HepG2 (cell line): ENCODE data around the gene PLPPR3. TPM values are rescaled to one million over a fixed set of nuclear protein-coding genes. Genes with fewer than 3 reads are reported as not detected.

Experiments used
- ADNP ChIP-seq: sonication (generic); formaldehyde crosslinking; IDR thresholded peaks from 2 replicates; pipeline ENCODE4 v1.4.0; 2020; ENCODE audit warnings: missing genetic modification reagents
- ARID2 ChIP-seq: sonication (generic); formaldehyde crosslinking; IDR thresholded peaks from 2 replicates; pipeline ENCODE4 v1.8.1; 2022; ENCODE audit warnings: mild to moderate bottlenecking, missing genetic modification reagents, borderline replicate concordance
- ARID4A ChIP-seq: sonication (generic); formaldehyde crosslinking; IDR thresholded peaks from 2 replicates; pipeline ENCODE4 v1.5.0; 2020; ENCODE audit warnings: mild to moderate bottlenecking, missing genetic modification reagents, borderline replicate concordance
- CBFB ChIP-seq: sonication (generic); formaldehyde crosslinking; IDR thresholded peaks from 2 replicates; pipeline ENCODE4 v1.4.0; 2020; ENCODE audit warnings: missing genetic modification reagents
- CREB1 ChIP-seq, 2 experiments: fragments of 450-650 bp in 1 of 2; IDR thresholded peaks; 2 replicates each; pipeline ENCODE4 v1.6.1; 2016 to 2017; ENCODE audit warnings: control low read depth in 1 of 2, mild to moderate bottlenecking in 1 of 2, missing compliant biosample characterization in 1 of 2, missing genetic modification characterization in 1 of 2
- ELF1 ChIP-seq: sonication (generic); formaldehyde crosslinking; IDR thresholded peaks from 2 replicates; pipeline ENCODE4 v1.4.0; 2020; ENCODE audit warnings: missing genetic modification reagents
- FOXC1 ChIP-seq: sonication (generic); formaldehyde crosslinking; IDR thresholded peaks from 2 replicates; pipeline ENCODE4 v1.8.0; 2022; ENCODE audit warnings: mild to moderate bottlenecking, missing genetic modification reagents, borderline replicate concordance
- PHF21A ChIP-seq: sonication (generic); formaldehyde crosslinking; IDR thresholded peaks from 2 replicates; pipeline ENCODE4 v1.5.0; 2020; ENCODE audit warnings: mild to moderate bottlenecking, missing genetic modification reagents
- YEATS4 ChIP-seq: sonication (generic); formaldehyde crosslinking; IDR thresholded peaks from 2 replicates; pipeline ENCODE4 v1.4.0; 2020; ENCODE audit warnings: missing genetic modification reagents, borderline replicate concordance
- ZNF138 ChIP-seq: sonication (generic); formaldehyde crosslinking; IDR thresholded peaks from 2 replicates; pipeline ENCODE4 v1.5.0; 2020; ENCODE audit warnings: mild to moderate bottlenecking, low read depth, missing genetic modification reagents
- ZNF224 ChIP-seq: sonication (generic); formaldehyde crosslinking; IDR thresholded peaks from 2 replicates; pipeline ENCODE4 v1.5.0; 2020; ENCODE audit warnings: mild to moderate bottlenecking, missing genetic modification reagents
- ZNF564 ChIP-seq: sonication (generic); formaldehyde crosslinking; IDR thresholded peaks from 2 replicates; pipeline ENCODE4 v1.8.1; 2023; ENCODE audit warnings: mild to moderate bottlenecking, missing genetic modification reagents
- polyA plus RNA-seq, 8 experiments: library from polyadenylated mRNA; depleted of rRNA in 3 of 8; stranded (reverse) in 7 of 8; unstranded in 1 of 8; fragments of >200 nt; fragmentation: Illumina TruSeq in 4 of 8; extraction: Trizol in 4 of 8; gene quantifications; 2 replicates each; pipeline versions ENCODE4 v1.2.1 to v1.2.3, GENCODE V29; 2011 to 2016; ENCODE audit warnings: low read depth in 4 of 8, missing spikeins in 1 of 8, mixed read lengths in 1 of 8; ENCODE audit not compliant: insufficient read depth in 1 of 8
- total RNA-seq, 5 experiments: library from RNA; depleted of rRNA; stranded (reverse); fragments of >200 nt; fragmentation: Illumina TruSeq; extraction: Trizol; gene quantifications; 2 replicates each; pipeline ENCODE4 v1.2.3, GENCODE V29; 2016; ENCODE audit warnings: low read depth in 1 of 5
- TF ChIP-seq, protein P1 (sequence below): sonication (generic); formaldehyde crosslinking; IDR thresholded peaks from 2 replicates; pipeline ENCODE4 v1.5.1; 2020; ENCODE audit warnings: missing genetic modification reagents, mild to moderate bottlenecking, borderline replicate concordance
- TF ChIP-seq, protein P2 (sequence below): sonication (generic); formaldehyde crosslinking; IDR thresholded peaks from 2 replicates; pipeline ENCODE4 v1.4.0; 2020; ENCODE audit warnings: missing genetic modification reagents; ENCODE audit errors: not compliant biosample characterization
- TF ChIP-seq, protein P3 (sequence below): sonication (generic); formaldehyde crosslinking; IDR thresholded peaks from 2 replicates; pipeline ENCODE4 v1.9.0; 2022; ENCODE audit warnings: missing genetic modification reagents, mild to moderate bottlenecking, borderline replicate concordance
- TF ChIP-seq, protein P4 (sequence below): sonication (generic); formaldehyde crosslinking; IDR thresholded peaks from 2 replicates; pipeline ENCODE4 v1.4.0; 2020; ENCODE audit warnings: missing genetic modification reagents

Gene PLPPR3
- total and polyA plus RNA-seq, 2 of the 13 experiments (the other 11 are each of a cell fraction or from before 2014, with no cell fraction given): 0.07 to 0.16 TPM

GRCh38 chr19:797528-798414 lies 24.0 kb downstream of the PLPPR3 start (continued):
- TF ChIP-seq ARID2 (CRISPR knock-in tag): no peak; the same call in 1 of the 2 replicates
- TF ChIP-seq YEATS4: no peak
- TF ChIP-seq, protein P1, sequence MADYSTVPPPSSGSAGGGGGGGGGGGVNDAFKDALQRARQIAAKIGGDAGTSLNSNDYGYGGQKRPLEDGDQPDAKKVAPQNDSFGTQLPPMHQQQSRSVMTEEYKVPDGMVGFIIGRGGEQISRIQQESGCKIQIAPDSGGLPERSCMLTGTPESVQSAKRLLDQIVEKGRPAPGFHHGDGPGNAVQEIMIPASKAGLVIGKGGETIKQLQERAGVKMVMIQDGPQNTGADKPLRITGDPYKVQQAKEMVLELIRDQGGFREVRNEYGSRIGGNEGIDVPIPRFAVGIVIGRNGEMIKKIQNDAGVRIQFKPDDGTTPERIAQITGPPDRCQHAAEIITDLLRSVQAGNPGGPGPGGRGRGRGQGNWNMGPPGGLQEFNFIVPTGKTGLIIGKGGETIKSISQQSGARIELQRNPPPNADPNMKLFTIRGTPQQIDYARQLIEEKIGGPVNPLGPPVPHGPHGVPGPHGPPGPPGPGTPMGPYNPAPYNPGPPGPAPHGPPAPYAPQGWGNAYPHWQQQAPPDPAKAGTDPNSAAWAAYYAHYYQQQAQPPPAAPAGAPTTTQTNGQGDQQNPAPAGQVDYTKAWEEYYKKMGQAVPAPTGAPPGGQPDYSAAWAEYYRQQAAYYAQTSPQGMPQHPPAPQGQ (CRISPR knock-in tag): no peak
- TF ChIP-seq PHF21A (CRISPR knock-in tag): no peak
- no peak for TF ChIP-seq ZNF224 (CRISPR knock-in tag)
- TF ChIP-seq ADNP (CRISPR knock-in tag): no peak
- TF ChIP-seq, protein P2, sequence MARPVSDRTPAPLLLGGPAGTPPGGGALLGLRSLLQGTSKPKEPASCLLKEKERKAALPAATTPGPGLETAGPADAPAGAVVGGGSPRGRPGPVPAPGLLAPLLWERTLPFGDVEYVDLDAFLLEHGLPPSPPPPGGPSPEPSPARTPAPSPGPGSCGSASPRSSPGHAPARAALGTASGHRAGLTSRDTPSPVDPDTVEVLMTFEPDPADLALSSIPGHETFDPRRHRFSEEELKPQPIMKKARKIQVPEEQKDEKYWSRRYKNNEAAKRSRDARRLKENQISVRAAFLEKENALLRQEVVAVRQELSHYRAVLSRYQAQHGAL (CRISPR knock-in tag): no peak
- TF ChIP-seq, protein P3, sequence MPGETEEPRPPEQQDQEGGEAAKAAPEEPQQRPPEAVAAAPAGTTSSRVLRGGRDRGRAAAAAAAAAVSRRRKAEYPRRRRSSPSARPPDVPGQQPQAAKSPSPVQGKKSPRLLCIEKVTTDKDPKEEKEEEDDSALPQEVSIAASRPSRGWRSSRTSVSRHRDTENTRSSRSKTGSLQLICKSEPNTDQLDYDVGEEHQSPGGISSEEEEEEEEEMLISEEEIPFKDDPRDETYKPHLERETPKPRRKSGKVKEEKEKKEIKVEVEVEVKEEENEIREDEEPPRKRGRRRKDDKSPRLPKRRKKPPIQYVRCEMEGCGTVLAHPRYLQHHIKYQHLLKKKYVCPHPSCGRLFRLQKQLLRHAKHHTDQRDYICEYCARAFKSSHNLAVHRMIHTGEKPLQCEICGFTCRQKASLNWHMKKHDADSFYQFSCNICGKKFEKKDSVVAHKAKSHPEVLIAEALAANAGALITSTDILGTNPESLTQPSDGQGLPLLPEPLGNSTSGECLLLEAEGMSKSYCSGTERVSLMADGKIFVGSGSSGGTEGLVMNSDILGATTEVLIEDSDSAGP (CRISPR knock-in tag): no peak
- no peak for TF ChIP-seq FOXC1 (CRISPR knock-in tag)
- 0 out of 2 replicates have a peak, but pooled peaks have one; percentile 39 for TF ChIP-seq ZNF564 (CRISPR knock-in tag)
- 0 out of 2 replicates have a peak, but pooled peaks have one; percentile 50 for TF ChIP-seq ARID4A (CRISPR knock-in tag)
- no peak for TF ChIP-seq CREB1 (IDR thresholded peaks at IDR 0.05)
- TF ChIP-seq CREB1 (CRISPR knock-in tag; IDR thresholded peaks at IDR 0.05): no peak
- peak; percentile 44; the same call in 1 of the 2 replicates for TF ChIP-seq ZNF138 (CRISPR knock-in tag)
- TF ChIP-seq ELF1 (CRISPR knock-in tag): no peak
- TF ChIP-seq CBFB (CRISPR knock-in tag): no peak
- TF ChIP-seq, protein P4, sequence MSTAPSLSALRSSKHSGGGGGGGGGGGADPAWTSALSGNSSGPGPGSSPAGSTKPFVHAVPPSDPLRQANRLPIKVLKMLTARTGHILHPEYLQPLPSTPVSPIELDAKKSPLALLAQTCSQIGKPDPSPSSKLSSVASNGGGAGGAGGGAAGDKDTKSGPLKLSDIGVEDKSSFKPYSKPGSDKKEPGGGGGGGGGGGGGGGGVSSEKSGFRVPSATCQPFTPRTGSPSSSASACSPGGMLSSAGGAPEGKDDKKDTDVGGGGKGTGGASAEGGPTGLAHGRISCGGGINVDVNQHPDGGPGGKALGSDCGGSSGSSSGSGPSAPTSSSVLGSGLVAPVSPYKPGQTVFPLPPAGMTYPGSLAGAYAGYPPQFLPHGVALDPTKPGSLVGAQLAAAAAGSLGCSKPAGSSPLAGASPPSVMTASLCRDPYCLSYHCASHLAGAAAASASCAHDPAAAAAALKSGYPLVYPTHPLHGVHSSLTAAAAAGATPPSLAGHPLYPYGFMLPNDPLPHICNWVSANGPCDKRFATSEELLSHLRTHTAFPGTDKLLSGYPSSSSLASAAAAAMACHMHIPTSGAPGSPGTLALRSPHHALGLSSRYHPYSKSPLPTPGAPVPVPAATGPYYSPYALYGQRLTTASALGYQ (CRISPR knock-in tag): no peak
